Measurements from ENCODE around the gene PPIL1.

The PPIL1 gene

GRCh38 chr6:36853325-36853724 lies 21.3 kb downstream of the PPIL1 start:
- DNase-seq = no peak

GRCh38 chr6:36852481-36853147 lies 22.0 kb downstream of the PPIL1 start:
- DNase-seq = no peak

- DNase-seq = no peak
Measured at GRCh38 chr6:36851626-36852025, 23.0 kb downstream of the PPIL1 start.

GRCh38 chr6:36851149-36851614 lies 23.4 kb downstream of the PPIL1 start:
- peak; percentile 27 to 46 for DNase-seq

GRCh38 chr6:36850021-36850420 lies 24.6 kb downstream of the PPIL1 start:
- no peak for DNase-seq

- DNase-seq = peak; percentile 68 to 94
Measured at GRCh38 chr6:36848658-36849441, 25.8 kb downstream of the PPIL1 start.

- DNase-seq = no peak
Measured at GRCh38 chr6:36847991-36848390, 26.6 kb downstream of the PPIL1 start.

GRCh38 chr6:36847152-36847551 lies 27.5 kb downstream of the PPIL1 start:
- no peak for DNase-seq

- DNase-seq = no peak
Measured at GRCh38 chr6:36845233-36845632, 29.4 kb downstream of the PPIL1 start.

- DNase-seq = no peak
Measured at GRCh38 chr6:36844232-36845170, 30.1 kb downstream of the PPIL1 start.

GRCh38 chr6:36843170-36843569 lies 31.4 kb downstream of the PPIL1 start:
- DNase-seq = no peak

- no peak for DNase-seq
Measured at GRCh38 chr6:36841756-36842155, 32.8 kb downstream of the PPIL1 start.

- no peak for DNase-seq
Measured at GRCh38 chr6:36840432-36841403, 33.9 kb downstream of the PPIL1 start.

GRCh38 chr6:36839749-36840431 lies 34.7 kb downstream of the PPIL1 start:
- DNase-seq = no peak

GRCh38 chr6:36838896-36839748 lies 35.5 kb downstream of the PPIL1 start, which contains the start of gene CPNE5:
Gene CPNE5 (minus strand): TSS chr6:36839444. CDS start chr6:36839377, 67 bp downstream.
- no peak for DNase-seq

GRCh38 chr6:36837686-36838085 lies 36.9 kb downstream of the PPIL1 start:
- DNase-seq = no peak

- DNase-seq = no peak
Measured at GRCh38 chr6:36837022-36837339, 37.6 kb downstream of the PPIL1 start.

GRCh38 chr6:36836111-36837021 lies 38.2 kb downstream of the PPIL1 start:
- DNase-seq = no peak

Measured in NCI-H187 (cell line).